IPS-20b (cell line): ENCODE results near the gene SPDYE17.
"Not testable (repeated sequence)": the region's sequence is repeated elsewhere in the genome, so short reads cannot be mapped to it uniquely, and the experiment has no call there.

ENCODE experiments used
- H3K27ac ChIP-seq: one replicate; pipeline ENCODE4 v1.5.1; 2013; ENCODE audit warnings: low read length
- H3K27me3 ChIP-seq: 2 replicates; pipeline ENCODE4 v1.6.1; 2013; ENCODE audit warnings: mild to moderate bottlenecking, low read length, inconsistent platforms; ENCODE audit not compliant: insufficient read depth
- H3K36me3 ChIP-seq: 2 replicates; pipeline ENCODE4 v1.6.1; 2013; ENCODE audit warnings: low read depth, mild to moderate bottlenecking, inconsistent platforms, low read length, moderate library complexity; ENCODE audit not compliant: insufficient read depth
- H3K4me1 ChIP-seq: 2 replicates; pipeline ENCODE4 v1.6.1; 2013; ENCODE audit warnings: mild to moderate bottlenecking, control low read depth, inconsistent platforms, low read length, moderate library complexity; ENCODE audit not compliant: insufficient read depth
- H3K4me3 ChIP-seq: 2 replicates; pipeline ENCODE4 v1.5.1; 2013; ENCODE audit warnings: mild to moderate bottlenecking, low read length, inconsistent platforms
- H3K9ac ChIP-seq: 2 replicates; pipeline ENCODE4 v1.6.1; 2013; ENCODE audit warnings: low read depth, mild to moderate bottlenecking, inconsistent platforms, low read length, moderate library complexity
- H3K9me3 ChIP-seq: 2 replicates; pipeline ENCODE4 v1.6.1; 2013; ENCODE audit warnings: mild to moderate bottlenecking, low read depth, low read length, inconsistent platforms; ENCODE audit not compliant: insufficient read depth

Gene SPDYE17

GRCh38 chr7:77008000-77008399, 24.2 kb downstream of the SPDYE17 start:
- not testable (repeated sequence) for H3K36me3 ChIP-seq, H3K27me3 ChIP-seq, H3K9ac ChIP-seq, H3K4me3 ChIP-seq, H3K4me1 ChIP-seq, H3K9me3 ChIP-seq, H3K27ac ChIP-seq

- H3K4me3 ChIP-seq, H3K9me3 ChIP-seq, H3K9ac ChIP-seq, H3K36me3 ChIP-seq, H3K27ac ChIP-seq, H3K27me3 ChIP-seq, H3K4me1 ChIP-seq: not testable (repeated sequence)
Observed at GRCh38 chr7:77006127-77007110, 25.7 kb downstream of the SPDYE17 start.

- H3K36me3 ChIP-seq, H3K9ac ChIP-seq, H3K4me1 ChIP-seq, H3K4me3 ChIP-seq, H3K27me3 ChIP-seq, H3K27ac ChIP-seq, H3K9me3 ChIP-seq: not testable (repeated sequence)
Observed at GRCh38 chr7:77005461-77006057, 26.6 kb downstream of the SPDYE17 start.

- H3K4me1 ChIP-seq, H3K9me3 ChIP-seq, H3K36me3 ChIP-seq, H3K27ac ChIP-seq, H3K9ac ChIP-seq, H3K27me3 ChIP-seq, H3K4me3 ChIP-seq: not testable (repeated sequence)
Observed at GRCh38 chr7:77004151-77004550, 28.0 kb downstream of the SPDYE17 start.

GRCh38 chr7:77003241-77003640, 28.9 kb downstream of the SPDYE17 start:
- not testable (repeated sequence) for H3K4me1 ChIP-seq, H3K4me3 ChIP-seq, H3K36me3 ChIP-seq, H3K9ac ChIP-seq, H3K27me3 ChIP-seq, H3K27ac ChIP-seq, H3K9me3 ChIP-seq

- H3K4me3 ChIP-seq, H3K9ac ChIP-seq, H3K4me1 ChIP-seq, H3K27ac ChIP-seq, H3K27me3 ChIP-seq, H3K9me3 ChIP-seq, H3K36me3 ChIP-seq: not testable (repeated sequence)
Observed at GRCh38 chr7:77002678-77003233, 29.4 kb downstream of the SPDYE17 start.

GRCh38 chr7:77002104-77002503, 30.1 kb downstream of the SPDYE17 start:
- H3K27me3 ChIP-seq, H3K9ac ChIP-seq, H3K4me1 ChIP-seq, H3K9me3 ChIP-seq, H3K4me3 ChIP-seq, H3K27ac ChIP-seq, H3K36me3 ChIP-seq: not testable (repeated sequence)

GRCh38 chr7:76999474-77000107, 32.6 kb downstream of the SPDYE17 start:
- H3K4me3 ChIP-seq, H3K27ac ChIP-seq, H3K27me3 ChIP-seq, H3K9ac ChIP-seq, H3K9me3 ChIP-seq, H3K4me1 ChIP-seq, H3K36me3 ChIP-seq: not testable (repeated sequence)

- H3K9me3 ChIP-seq, H3K27me3 ChIP-seq, H3K36me3 ChIP-seq, H3K4me3 ChIP-seq, H3K4me1 ChIP-seq, H3K9ac ChIP-seq, H3K27ac ChIP-seq: not testable (repeated sequence)
Observed at GRCh38 chr7:76998764-76999450, 33.3 kb downstream of the SPDYE17 start.

- Histone ChIP-seq H3K9me3 (no peaks in the 10 kb centered on the region), H3K27ac (no peak overlapping the region)
Observed at GRCh38 chr7:76998285-76998589, 33.9 kb downstream of the SPDYE17 start.

GRCh38 chr7:76997381-76998284, 34.5 kb downstream of the SPDYE17 start:
- Histone ChIP-seq H3K9me3 (no peaks in the 10 kb centered on the region), H3K36me3 (no peaks in the 10 kb centered on the region; the same call in 1 of the 2 replicates), H3K4me1 (no peaks in the 10 kb centered on the region), H3K27me3 (no peaks in the 10 kb centered on the region), H3K4me3 (no peak overlapping the region), H3K9ac (no peak overlapping the region), H3K27ac (no peak overlapping the region)

More at GRCh38 chr7:76998285-76998589, 33.9 kb downstream of the SPDYE17 start:
- no peak overlapping the region for H3K9ac ChIP-seq
- no peaks in the 10 kb centered on the region for H3K4me1 ChIP-seq
- no peaks in the 10 kb centered on the region; the same call in 1 of the 2 replicates for H3K36me3 ChIP-seq
- no peaks in the 10 kb centered on the region for H3K27me3 ChIP-seq
- H3K4me3 ChIP-seq: no peak overlapping the region
